Neural crest cell (in vitro differentiated cells): ENCODE measurements around the gene UROC1. TPM values are rescaled to one million over a fixed set of nuclear protein-coding genes. Genes with fewer than 3 reads are reported as not detected.

Source experiments
- DNase-seq: peaks from one replicate; pipeline ENCODE4 v3.0.0; 2021; ENCODE audit warnings: low read depth, mixed read lengths, low spot score
- H3K27ac Mint-ChIP-seq: one replicate; pipeline ENCODE4 v1.8.0; 2021; ENCODE audit warnings: mild to moderate bottlenecking, mixed read lengths; ENCODE audit not compliant: unreplicated experiment
- H3K27me3 Mint-ChIP-seq: 2 replicates; pipeline ENCODE4 v1.8.0; 2021; ENCODE audit warnings: low read depth, mild to moderate bottlenecking, mixed read lengths
- H3K36me3 Mint-ChIP-seq: 2 replicates; pipeline ENCODE4 v1.8.0; 2021; ENCODE audit warnings: low read depth, mild to moderate bottlenecking, mixed read lengths
- H3K4me1 Mint-ChIP-seq: 2 replicates; pipeline ENCODE4 v1.8.0; 2021; ENCODE audit warnings: mixed read lengths
- H3K4me3 Mint-ChIP-seq: one replicate; pipeline ENCODE4 v1.8.0; 2021; ENCODE audit warnings: mild to moderate bottlenecking, mixed read lengths
- H3K9me3 Mint-ChIP-seq: 2 replicates; pipeline ENCODE4 v1.8.0; 2021; ENCODE audit warnings: mixed read lengths
- total RNA-seq: library from RNA; stranded (reverse); gene quantifications from 2 replicates; pipeline ENCODE4 v1.2.1, GENCODE V29; 2021
- TF ChIP-seq, protein P1 (sequence below): fragments of 200-600 bp; sonication (generic); conservative IDR thresholded peaks from 2 replicates; pipeline ENCODE4 v1.5.0; 2021; ENCODE audit warnings: antibody characterized with exemption, mild to moderate bottlenecking

Gene UROC1
- total RNA-seq, 1 donor from 2014 or later = not detected

GRCh38 chr3:126508564-126508964, 9.0 kb downstream of the UROC1 start:
- H3K27ac Mint-ChIP-seq = no peak overlapping the region
- peaks cover 10% of the 10 kb centered on the region for H3K4me1 Mint-ChIP-seq
- H3K4me3 Mint-ChIP-seq = no peak overlapping the region
- H3K9me3 Mint-ChIP-seq = no peaks in the 10 kb centered on the region
- H3K36me3 Mint-ChIP-seq = no peaks in the 10 kb centered on the region
- DNase-seq = no peak
- TF ChIP-seq, protein P1, sequence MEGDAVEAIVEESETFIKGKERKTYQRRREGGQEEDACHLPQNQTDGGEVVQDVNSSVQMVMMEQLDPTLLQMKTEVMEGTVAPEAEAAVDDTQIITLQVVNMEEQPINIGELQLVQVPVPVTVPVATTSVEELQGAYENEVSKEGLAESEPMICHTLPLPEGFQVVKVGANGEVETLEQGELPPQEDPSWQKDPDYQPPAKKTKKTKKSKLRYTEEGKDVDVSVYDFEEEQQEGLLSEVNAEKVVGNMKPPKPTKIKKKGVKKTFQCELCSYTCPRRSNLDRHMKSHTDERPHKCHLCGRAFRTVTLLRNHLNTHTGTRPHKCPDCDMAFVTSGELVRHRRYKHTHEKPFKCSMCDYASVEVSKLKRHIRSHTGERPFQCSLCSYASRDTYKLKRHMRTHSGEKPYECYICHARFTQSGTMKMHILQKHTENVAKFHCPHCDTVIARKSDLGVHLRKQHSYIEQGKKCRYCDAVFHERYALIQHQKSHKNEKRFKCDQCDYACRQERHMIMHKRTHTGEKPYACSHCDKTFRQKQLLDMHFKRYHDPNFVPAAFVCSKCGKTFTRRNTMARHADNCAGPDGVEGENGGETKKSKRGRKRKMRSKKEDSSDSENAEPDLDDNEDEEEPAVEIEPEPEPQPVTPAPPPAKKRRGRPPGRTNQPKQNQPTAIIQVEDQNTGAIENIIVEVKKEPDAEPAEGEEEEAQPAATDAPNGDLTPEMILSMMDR = no peak
- peaks cover 5% of the 10 kb centered on the region for H3K27me3 Mint-ChIP-seq

GRCh38 chr3:126507886-126508285, 9.7 kb downstream of the UROC1 start:
- peaks cover 10% of the 10 kb centered on the region for H3K4me1 Mint-ChIP-seq
- H3K4me3 Mint-ChIP-seq = no peak overlapping the region
- no peak for DNase-seq

GRCh38 chr3:126503701-126504100, 13.9 kb downstream of the UROC1 start:
- H3K36me3 Mint-ChIP-seq = no peaks in the 10 kb centered on the region
- no peak overlapping the region for H3K4me3 Mint-ChIP-seq
- H3K27ac Mint-ChIP-seq = no peak overlapping the region
- TF ChIP-seq, protein P1 = no peak
- H3K27me3 Mint-ChIP-seq = peaks cover 5% of the 10 kb centered on the region
- DNase-seq = no peak
- no peaks in the 10 kb centered on the region for H3K9me3 Mint-ChIP-seq
- peaks cover 5% of the 10 kb centered on the region for H3K4me1 Mint-ChIP-seq

More at GRCh38 chr3:126507886-126508285, 9.7 kb downstream of the UROC1 start:
- H3K27ac Mint-ChIP-seq = no peak overlapping the region
- TF ChIP-seq, protein P1 = no peak
- H3K27me3 Mint-ChIP-seq = peaks cover 5% of the 10 kb centered on the region
- no peaks in the 10 kb centered on the region for H3K9me3 Mint-ChIP-seq
- H3K36me3 Mint-ChIP-seq = no peaks in the 10 kb centered on the region

- DNase-seq = no peak
- H3K4me3 Mint-ChIP-seq = no peak overlapping the region
- H3K36me3 Mint-ChIP-seq = no peaks in the 10 kb centered on the region
- TF ChIP-seq, protein P1 = no peak
- H3K27me3 Mint-ChIP-seq = peaks cover 5% of the 10 kb centered on the region
- H3K9me3 Mint-ChIP-seq = no peaks in the 10 kb centered on the region
- no peak overlapping the region for H3K27ac Mint-ChIP-seq
- H3K4me1 Mint-ChIP-seq = peaks cover 5% of the 10 kb centered on the region
These were observed 14.9 kb downstream of the UROC1 start for GRCh38 chr3:126502656-126503055.

DNA sequence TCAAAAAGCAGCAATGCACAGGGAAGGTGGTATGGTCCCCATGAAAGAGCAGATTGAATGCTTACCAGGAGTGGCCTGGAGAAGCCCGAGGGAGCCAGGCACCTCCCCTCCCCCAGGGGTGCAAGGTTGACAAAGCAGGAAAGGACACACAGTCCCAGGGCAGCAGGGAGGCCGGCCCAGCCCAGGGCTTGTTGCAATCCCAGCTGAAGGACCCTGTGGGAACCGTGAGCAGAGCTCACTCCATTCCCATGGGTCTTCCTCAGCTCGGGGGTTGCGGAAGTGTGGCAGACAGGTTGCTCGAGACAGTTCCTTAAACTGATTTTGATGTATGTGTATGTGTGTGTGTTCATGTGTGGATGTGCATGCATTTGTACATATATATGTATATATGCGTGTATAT, 15.8 kb downstream of the UROC1 start:
- peaks cover 3% of the 10 kb centered on the region for H3K27me3 Mint-ChIP-seq
- no peak overlapping the region for H3K4me3 Mint-ChIP-seq
- H3K9me3 Mint-ChIP-seq = no peaks in the 10 kb centered on the region
- TF ChIP-seq, protein P1 = no peak
- H3K4me1 Mint-ChIP-seq = peaks cover 5% of the 10 kb centered on the region
- no peak for DNase-seq
- H3K27ac Mint-ChIP-seq = no peak overlapping the region
- H3K36me3 Mint-ChIP-seq = no peaks in the 10 kb centered on the region

- TF ChIP-seq, protein P1 = no peak
- H3K27me3 Mint-ChIP-seq = peaks cover 3% of the 10 kb centered on the region
- no peak for DNase-seq
- H3K27ac Mint-ChIP-seq = no peak overlapping the region
- no peaks in the 10 kb centered on the region for H3K36me3 Mint-ChIP-seq
- no peak overlapping the region for H3K4me3 Mint-ChIP-seq
- no peaks in the 10 kb centered on the region for H3K9me3 Mint-ChIP-seq
- H3K4me1 Mint-ChIP-seq = peaks cover 5% of the 10 kb centered on the region
These were observed 16.5 kb downstream of the UROC1 start for GRCh38 chr3:126501054-126501453.
